PC-3 (cell line): ENCODE data around the gene SLC39A8.

ENCODE experiments used
- EZH2 ChIP-seq: fragments of 300-600 bp; sonication (generic); IDR thresholded peaks from one replicate; pipeline ENCODE4 v1.6.1; 2017; ENCODE audit warnings: antibody characterized with exemption, mild to moderate bottlenecking, low read length; ENCODE audit not compliant: unreplicated experiment
- TF ChIP-seq, protein P1 (sequence below): fragments of 300-600 bp; sonication (generic); conservative IDR thresholded peaks from 2 replicates; pipeline ENCODE4 v1.5.1; 2017; ENCODE audit warnings: antibody characterized with exemption, low read depth, mild to moderate bottlenecking, low read length

GRCh38 chr4:102281171-102281839 is 64.0 kb downstream of the SLC39A8 start:
- TF ChIP-seq, protein P1, sequence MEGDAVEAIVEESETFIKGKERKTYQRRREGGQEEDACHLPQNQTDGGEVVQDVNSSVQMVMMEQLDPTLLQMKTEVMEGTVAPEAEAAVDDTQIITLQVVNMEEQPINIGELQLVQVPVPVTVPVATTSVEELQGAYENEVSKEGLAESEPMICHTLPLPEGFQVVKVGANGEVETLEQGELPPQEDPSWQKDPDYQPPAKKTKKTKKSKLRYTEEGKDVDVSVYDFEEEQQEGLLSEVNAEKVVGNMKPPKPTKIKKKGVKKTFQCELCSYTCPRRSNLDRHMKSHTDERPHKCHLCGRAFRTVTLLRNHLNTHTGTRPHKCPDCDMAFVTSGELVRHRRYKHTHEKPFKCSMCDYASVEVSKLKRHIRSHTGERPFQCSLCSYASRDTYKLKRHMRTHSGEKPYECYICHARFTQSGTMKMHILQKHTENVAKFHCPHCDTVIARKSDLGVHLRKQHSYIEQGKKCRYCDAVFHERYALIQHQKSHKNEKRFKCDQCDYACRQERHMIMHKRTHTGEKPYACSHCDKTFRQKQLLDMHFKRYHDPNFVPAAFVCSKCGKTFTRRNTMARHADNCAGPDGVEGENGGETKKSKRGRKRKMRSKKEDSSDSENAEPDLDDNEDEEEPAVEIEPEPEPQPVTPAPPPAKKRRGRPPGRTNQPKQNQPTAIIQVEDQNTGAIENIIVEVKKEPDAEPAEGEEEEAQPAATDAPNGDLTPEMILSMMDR = no peak
- TF ChIP-seq EZH2 = no peak
